OCI-LY3 (cell line): Measurements from ENCODE around the gene SLC6A6.

Source experiments
- EZH2phosphoT487 ChIP-seq: fragments of 200-600 bp; shearing (Covaris generic); IDR thresholded peaks from 2 replicates; pipeline ENCODE4 v1.6.1; 2018; ENCODE audit warnings: antibody characterized with exemption, mixed run types, low read depth
- TF ChIP-seq, protein P1 (sequence below): fragments of 200-600, 300-600 bp; sonication (generic); IDR thresholded peaks from 2 replicates; pipeline ENCODE4 v1.5.1; 2014; ENCODE audit warnings: antibody characterized with exemption, low read length, low read depth

DNA sequence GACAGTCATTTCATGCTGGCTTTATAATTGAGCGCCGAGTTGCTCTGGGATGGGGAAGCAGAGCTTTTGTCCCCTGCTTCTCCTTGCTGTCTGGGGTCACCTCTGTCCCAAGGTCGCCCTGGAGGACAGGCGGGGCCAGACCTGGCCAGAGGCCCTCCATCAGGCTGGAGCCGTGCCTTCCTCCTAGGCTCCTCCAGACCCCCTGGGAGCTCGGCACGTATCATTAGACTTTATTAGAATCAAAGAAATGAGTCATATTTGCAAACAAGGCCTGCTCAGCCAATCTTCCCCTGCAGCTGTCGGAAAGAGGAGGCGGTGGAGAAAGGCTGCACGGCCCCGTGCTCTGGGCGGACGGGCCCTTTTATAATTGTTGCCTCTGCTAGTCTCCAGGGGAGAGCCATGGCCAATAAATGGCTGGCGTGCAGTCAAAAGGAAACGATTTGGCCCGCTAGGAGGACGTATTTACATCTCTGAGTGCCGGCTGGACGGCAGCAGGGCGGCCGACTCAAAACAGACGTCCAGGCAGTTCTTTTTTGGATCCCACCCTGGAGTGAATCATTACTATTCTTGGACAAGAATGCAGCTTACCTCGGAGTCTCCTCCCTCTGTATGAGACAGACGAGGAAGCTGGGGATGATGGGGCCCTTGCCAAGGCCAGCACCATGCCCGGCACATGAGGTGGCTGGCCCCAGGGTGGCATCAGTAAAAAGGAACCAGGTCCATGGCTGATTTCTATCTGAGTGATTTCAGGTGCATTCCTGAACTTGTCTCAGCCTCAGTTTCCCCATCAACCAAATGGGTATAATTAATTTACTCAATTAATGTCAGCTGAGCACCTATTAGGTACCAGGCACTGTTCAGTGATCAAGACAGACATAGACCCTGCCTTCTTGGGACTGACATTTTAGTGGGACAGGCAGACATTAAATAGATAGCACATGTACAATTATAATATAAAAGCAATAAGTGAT is 50.6 kb downstream of the SLC6A6 start:
- no peak for TF ChIP-seq EZH2phosphoT487
- TF ChIP-seq, protein P1, sequence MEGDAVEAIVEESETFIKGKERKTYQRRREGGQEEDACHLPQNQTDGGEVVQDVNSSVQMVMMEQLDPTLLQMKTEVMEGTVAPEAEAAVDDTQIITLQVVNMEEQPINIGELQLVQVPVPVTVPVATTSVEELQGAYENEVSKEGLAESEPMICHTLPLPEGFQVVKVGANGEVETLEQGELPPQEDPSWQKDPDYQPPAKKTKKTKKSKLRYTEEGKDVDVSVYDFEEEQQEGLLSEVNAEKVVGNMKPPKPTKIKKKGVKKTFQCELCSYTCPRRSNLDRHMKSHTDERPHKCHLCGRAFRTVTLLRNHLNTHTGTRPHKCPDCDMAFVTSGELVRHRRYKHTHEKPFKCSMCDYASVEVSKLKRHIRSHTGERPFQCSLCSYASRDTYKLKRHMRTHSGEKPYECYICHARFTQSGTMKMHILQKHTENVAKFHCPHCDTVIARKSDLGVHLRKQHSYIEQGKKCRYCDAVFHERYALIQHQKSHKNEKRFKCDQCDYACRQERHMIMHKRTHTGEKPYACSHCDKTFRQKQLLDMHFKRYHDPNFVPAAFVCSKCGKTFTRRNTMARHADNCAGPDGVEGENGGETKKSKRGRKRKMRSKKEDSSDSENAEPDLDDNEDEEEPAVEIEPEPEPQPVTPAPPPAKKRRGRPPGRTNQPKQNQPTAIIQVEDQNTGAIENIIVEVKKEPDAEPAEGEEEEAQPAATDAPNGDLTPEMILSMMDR: no peak
